CD4-positive, alpha-beta T cell treated with Interferon gamma for 1 hour (primary cell): Measurements from ENCODE around the gene GFI1.
"Not testable (repeated sequence)": the region's sequence is repeated elsewhere in the genome, so short reads cannot be mapped to it uniquely, and the experiment has no call there.

ENCODE experiments used
- DNase-seq: peaks from one replicate; pipeline ENCODE4 v3.0.0-alpha.2; 2020

Gene GFI1

DNA sequence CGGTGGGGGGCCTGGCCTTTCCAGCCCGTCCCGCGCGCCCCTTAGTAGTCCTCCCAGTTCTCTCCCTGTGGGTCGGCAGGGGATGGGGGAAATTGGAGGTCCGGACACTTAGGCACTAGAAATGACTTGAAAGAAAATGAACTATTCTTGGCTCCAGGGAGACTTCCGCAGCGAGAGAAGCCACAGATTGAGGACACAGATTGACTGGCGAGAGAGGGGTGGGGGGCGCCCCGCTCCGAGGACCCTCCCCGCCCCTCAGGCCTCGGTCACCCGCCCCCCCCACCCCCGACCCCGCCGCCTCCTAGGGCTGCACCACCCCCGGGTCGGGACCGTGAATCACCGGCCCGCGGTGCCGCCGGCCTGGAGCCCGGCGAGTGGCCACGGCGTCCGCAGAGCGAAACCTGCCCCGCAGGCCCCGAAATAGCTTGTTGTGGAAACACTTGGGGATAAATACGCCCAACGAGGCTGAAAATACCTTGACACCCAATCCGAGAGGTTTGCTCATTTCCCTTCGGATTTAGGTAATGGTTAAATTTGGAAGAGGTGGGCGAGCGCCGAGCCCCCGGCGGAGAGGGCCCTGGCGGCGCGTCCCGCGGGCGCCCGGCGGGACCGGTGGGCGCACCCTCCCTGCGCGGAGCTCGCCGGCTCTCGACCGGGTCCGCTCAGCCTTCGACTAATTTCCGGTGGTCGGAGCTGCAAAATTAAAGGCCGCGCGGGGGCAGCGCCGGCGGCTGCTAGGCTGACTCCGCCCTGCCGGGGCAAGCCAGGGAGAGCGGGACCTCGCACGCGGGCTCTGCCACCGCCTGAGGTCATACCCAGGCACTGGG is at the start of gene GFI1:
GFI1 (minus strand) TSS at position 675 of the 827 bp plus-strand sequence. CDS start 3,438 bp downstream, outside the sequence.
- DNase-seq, result peak; percentile 53

DNA sequence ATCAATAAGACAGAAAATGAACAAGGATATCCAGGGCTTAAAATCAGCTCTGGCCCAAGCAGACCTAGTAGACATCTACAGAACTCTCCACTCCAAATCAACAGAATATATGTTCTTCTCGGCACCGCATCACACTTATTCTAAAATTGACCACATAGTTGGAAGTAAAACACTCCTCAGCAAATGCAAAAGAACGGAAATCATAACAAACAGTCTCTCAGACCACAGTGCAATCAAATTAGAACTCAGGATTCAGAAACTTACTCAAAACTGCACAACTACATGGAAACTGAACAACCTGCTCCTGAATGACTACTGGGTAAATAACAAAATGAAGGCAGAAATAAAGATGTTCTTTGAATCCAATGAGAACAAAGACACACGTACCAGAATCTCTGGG is 45.6 kb upstream of the GFI1 start:
- not testable (repeated sequence) for DNase-seq

- not testable (repeated sequence) for DNase-seq
Observed at GRCh38 chr1:92531939-92532338, 45.2 kb upstream of the GFI1 start.

GRCh38 chr1:92527670-92528069 is 40.9 kb upstream of the GFI1 start:
- no peak for DNase-seq

- not testable (repeated sequence) for DNase-seq
Observed at GRCh38 chr1:92524944-92525590, 38.3 kb upstream of the GFI1 start.

DNA sequence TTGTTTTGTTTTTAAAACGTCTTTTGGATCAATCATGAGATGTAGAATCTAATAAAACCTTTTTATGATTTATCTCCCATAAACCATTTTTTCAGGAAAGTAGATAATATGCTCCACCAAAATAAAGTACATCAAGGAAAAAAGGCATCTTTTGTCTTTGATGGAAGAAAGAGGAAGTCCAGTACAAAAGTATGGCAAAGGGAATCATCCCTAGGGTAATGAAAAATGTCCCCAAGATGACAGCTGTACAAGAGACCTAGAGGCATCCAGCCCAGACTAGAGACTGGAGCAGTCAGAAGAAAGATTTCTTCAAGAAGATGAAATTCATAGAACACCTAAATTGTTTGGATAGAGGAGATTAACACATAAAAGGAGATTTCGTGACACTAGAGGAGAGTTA is 32.3 kb upstream of the GFI1 start:
- no peak for DNase-seq

- no peak for DNase-seq
Observed at GRCh38 chr1:92516574-92516973, 29.8 kb upstream of the GFI1 start.

GRCh38 chr1:92515796-92516201 is 29.1 kb upstream of the GFI1 start:
- no peak for DNase-seq

DNA sequence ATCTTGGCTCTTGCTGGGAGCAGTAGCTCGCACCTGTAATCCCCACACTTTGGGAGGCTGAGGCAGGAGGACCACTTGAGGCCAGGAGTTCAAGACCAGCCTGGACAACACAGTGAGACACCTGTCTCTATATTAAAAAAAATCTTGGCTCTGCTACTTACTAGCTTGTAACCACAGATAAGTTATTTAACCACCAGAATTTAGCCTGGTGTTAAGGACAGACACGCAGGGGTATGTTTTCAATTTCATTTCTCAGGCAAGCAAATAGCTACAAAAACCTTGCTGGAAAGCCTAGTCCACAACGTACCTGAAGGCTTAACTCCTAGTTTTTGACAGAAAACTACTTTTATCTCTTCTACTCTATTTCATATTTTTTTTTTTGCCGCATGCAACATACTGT is 24.8 kb upstream of the GFI1 start:
- DNase-seq, result no peak

- DNase-seq, result no peak
Observed at GRCh38 chr1:92509619-92510018, 22.9 kb upstream of the GFI1 start.

DNA sequence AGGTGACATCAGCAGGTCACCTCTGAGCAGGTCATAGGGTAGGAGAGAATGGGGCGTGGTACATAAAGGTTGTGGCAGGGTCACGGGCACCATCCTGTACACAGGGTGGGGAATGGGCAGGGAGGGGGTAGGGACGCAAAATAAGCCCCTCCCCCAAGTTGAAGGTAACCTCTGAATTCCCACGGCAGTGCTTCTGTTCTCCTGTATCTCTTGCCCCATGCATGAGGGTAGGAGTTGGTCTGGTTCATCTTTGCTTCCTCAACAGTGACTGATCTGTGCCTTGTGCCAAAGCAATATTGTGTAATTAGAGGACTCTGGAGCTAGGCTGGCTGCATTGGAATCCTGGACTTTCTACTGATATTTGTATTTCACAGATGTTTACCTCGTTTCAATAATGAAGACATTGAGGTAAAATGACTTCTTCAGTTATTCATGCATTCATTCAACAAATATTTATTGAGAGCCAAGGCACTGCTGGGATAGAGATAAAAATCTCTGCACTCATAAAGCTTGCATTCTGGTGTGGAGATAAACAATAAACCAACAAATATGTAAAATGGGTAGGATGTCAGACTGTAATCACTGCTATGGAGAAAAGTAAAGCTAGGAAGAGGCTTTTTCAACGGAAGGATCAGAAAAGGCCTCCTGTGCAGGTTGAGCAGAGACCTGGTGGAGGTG is 18.4 kb upstream of the GFI1 start:
- DNase-seq, result no peak

- no peak for DNase-seq
Observed at GRCh38 chr1:92504291-92505014, 17.7 kb upstream of the GFI1 start.

DNA sequence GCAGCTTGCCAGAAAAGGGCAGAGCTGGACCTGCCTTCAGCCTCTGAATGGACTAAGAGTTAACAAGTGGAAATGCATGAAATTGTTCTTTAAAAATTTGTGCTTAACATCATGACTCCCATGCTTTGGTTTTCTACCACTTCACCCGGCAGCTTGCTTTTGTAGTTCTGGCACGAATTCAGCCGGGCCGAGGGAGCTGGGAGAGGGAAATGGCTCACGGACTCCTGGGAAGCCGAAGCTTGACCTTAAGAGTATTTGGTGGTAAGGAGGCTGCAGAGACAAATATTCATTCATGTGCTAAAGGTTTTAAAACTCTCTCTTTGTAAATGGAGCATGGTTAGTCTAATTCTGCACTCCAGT is 17.2 kb upstream of the GFI1 start:
- no peak for DNase-seq

GRCh38 chr1:92503043-92503925 is 16.6 kb upstream of the GFI1 start:
- no peak for DNase-seq

- DNase-seq, result no peak
Observed at GRCh38 chr1:92502247-92502646, 15.5 kb upstream of the GFI1 start.

DNA sequence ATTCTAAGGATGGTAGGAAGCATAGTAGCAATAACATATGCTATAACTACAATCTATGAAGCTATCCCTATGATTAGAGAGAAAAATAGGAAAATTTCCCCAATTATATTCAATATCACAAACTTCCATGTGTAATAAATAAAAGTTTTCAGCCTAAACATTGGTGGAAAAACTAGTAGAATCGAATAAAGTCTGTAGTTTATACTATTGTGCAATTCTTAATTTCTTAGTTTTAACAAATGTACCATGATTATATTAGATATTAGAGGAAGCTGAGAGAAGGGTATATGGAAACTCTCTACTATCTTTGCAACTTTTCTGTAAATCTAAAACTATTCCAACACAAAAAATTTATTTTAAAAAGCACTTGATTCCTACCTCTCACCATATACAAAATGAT is 13.8 kb upstream of the GFI1 start:
- DNase-seq, result no peak

- no peak for DNase-seq
Observed at GRCh38 chr1:92495392-92496063, 8.8 kb upstream of the GFI1 start.

DNA sequence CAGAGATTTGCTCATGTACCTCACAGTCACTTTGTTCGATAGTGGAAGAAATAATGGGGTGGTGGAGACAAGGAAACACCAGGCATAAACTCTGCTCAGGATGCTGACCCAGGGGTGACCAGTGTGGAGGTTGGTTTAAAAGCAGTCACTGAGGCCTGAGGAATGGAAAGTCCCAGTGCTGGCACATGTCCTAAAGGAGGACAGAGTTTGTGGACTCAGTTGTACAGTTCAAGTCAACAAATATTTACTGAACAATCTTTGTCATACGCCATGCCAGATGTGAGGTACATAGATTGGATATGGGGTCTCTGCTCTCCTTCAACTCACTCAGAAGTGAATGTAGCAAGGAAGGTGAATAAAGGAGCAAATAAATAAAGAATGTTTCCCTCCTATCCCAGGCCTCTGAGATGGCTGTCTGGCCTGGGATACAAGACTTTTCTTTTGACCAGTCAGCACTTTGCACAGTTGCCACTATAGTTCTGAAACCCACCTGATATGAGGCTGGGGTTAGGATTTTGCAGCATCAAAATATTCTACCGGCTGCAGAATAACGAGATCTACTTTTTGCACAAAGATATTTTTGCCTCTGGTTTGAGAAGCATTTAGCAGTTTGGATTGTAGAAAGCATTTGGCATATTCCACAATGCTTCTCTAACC is 7.9 kb upstream of the GFI1 start:
- DNase-seq, result no peak

DNA sequence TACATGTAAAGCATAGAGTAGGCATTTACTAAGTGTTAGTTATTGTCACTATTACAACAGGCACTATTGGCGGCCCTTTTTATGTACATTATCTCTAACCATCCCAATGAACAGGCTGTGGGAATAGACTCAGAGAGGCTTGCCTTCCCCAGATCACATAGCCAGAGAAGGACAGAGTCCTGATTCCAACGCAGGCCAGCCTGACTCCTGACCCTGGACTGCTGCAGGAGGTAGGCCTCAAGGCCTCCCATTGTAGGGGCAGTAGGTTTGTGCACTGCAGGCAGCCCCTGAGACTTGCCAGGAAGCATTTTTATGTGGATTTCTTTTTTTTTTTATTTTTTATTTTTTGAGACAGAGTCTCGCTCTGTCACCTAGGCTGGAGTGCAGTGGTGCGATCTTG is 6.4 kb upstream of the GFI1 start:
- no peak for DNase-seq

DNA sequence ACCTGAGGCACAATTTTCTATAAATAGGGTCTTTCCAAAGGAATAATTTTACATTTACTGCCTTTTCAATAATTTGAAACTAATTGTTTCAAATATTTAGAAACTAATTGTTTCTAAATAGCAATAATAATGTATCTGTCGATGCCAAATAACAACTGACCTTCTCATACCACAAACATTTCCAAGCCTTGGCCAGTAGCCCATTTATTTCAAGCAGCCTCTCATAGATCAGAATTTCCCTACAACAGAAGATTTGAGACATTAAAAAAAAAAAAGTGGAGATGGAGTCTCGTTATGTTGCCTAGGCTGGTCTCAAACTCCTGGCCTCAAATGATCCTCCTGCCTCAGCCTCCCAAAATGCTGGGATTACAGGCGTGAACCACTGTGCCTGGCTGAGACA is 2.1 kb upstream of the GFI1 start:
- DNase-seq, result no peak

GRCh38 chr1:92488416-92488815 is 1.7 kb upstream of the GFI1 start:
- no peak for DNase-seq
